HAP-1 (cell line): ENCODE measurements around the gene C14orf93.
"Not testable (repeated sequence)": the region's sequence is repeated elsewhere in the genome, so short reads cannot be mapped to it uniquely, and the experiment has no call there.

ENCODE experiments used
- DNase-seq, 2 experiments: peaks; one replicate each; pipeline ENCODE4 v3.0.0-alpha.2; 2016 to 2020; ENCODE audit warnings: low spot score in 2 of 2
- H3K27me3 ChIP-seq: fragments of 250-450 bp; sonication (Bioruptor Pico); 2 replicates; pipeline ENCODE4 v1.5.1; 2020; ENCODE audit warnings: low read depth, mild to moderate bottlenecking, moderate library complexity
- H3K36me3 ChIP-seq: fragments of 250-450 bp; sonication (Bioruptor Pico); replicated peaks from 2 replicates; pipeline ENCODE4 v1.5.1; 2020; ENCODE audit warnings: mild to moderate bottlenecking
- H3K4me1 ChIP-seq: fragments of 250-450 bp; sonication (Bioruptor Pico); 2 replicates; pipeline ENCODE4 v1.5.1; 2020; ENCODE audit warnings: mild to moderate bottlenecking
- H3K4me3 ChIP-seq: fragments of 250-450 bp; sonication (Bioruptor Pico); 2 replicates; pipeline ENCODE4 v1.5.1; 2020; ENCODE audit warnings: mild to moderate bottlenecking, moderate library complexity
- H3K9me3 ChIP-seq: fragments of 250-450 bp; sonication (Bioruptor Pico); 2 replicates; pipeline ENCODE4 v1.5.1; 2020; ENCODE audit warnings: mild to moderate bottlenecking, moderate library complexity
- in situ Hi-C: fragments of 300-500 bp; cut with MboI; formaldehyde crosslinking; loops from 3 replicates; pipeline ENCODE4 v1.14.3; 2020; ENCODE audit warnings: low sequenced_read_pairs, inconsistent platforms, mixed read lengths

The C14orf93 gene

GRCh38 chr14:22974530-22975313 lies 35.2 kb downstream of the C14orf93 start:
- no peaks in the 10 kb centered on the region for H3K27me3 ChIP-seq
- in situ Hi-C loops: loop anchor here (5.0 kb wide), 1 partner anchor 78 kb away; no protein-coding TSS in a partner anchor
- H3K9me3 ChIP-seq: no peaks in the 10 kb centered on the region
- peaks cover 72% of the 10 kb centered on the region for H3K36me3 ChIP-seq
- H3K4me3 ChIP-seq: no peak overlapping the region
- peak in 1 of 2 experiments; percentile 40 for DNase-seq
- peaks cover 42% of the 10 kb centered on the region for H3K4me1 ChIP-seq

DNA sequence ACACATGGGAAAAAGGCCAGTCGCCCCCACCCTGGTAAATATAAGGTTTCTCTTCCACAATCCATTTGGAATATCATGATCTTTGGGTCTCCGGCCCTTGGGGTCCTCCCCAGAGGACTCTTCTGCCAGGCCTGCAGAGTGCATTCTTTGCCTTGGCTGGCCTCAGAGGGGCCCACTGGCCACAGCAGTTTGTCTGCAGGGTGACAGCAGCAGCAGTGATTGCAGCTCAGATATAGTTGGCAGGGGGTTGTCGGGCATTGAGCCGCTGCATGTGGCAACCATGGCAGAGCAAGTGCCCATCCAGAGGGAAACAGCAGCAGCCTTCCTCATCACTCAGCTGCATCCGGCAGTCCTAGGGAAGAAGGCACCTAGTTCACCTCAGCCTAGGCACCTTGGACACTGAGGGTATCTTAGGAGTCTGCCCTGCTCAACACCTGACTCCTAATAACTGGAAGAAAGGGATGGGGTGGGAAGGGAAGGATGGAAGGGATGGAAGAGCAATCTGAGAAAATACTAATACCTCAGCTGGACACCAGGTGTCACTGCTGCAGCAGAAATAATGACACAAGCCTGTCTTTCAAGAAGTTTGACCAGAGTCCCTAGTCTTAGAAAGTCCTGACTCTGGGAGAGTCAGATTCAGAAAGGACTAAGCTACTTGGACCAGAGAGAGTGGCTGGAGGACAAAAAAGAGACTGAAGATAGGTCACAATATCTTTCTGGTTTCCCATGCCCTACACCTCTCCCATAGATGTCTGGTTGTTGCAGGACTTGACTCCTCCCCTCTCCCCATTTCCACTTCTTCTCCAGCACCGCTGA lies 36.5 kb downstream of the C14orf93 start:
- DNase-seq: peak; percentile 52 to 69
- Histone ChIP-seq H3K36me3 (peaks cover 74% of the 10 kb centered on the region), H3K4me1 (peaks cover 29% of the 10 kb centered on the region), H3K9me3 (no peaks in the 10 kb centered on the region), H3K4me3 (no peak overlapping the region), H3K27me3 (no peaks in the 10 kb centered on the region)
- in situ Hi-C loops: no loop called here

- no peaks in the 10 kb centered on the region for H3K9me3 ChIP-seq
- H3K4me1 ChIP-seq: peaks cover 21% of the 10 kb centered on the region
- peaks cover 69% of the 10 kb centered on the region for H3K36me3 ChIP-seq
- in situ Hi-C loops: no loop called here
- DNase-seq: no peak
- H3K4me3 ChIP-seq: no peak overlapping the region
- H3K27me3 ChIP-seq: no peaks in the 10 kb centered on the region
Measured at GRCh38 chr14:22972313-22972930, 37.5 kb downstream of the C14orf93 start.

GRCh38 chr14:22971152-22971551 lies 38.8 kb downstream of the C14orf93 start:
- Histone ChIP-seq H3K36me3 (peaks cover 57% of the 10 kb centered on the region), H3K9me3 (no peaks in the 10 kb centered on the region), H3K4me3 (no peak overlapping the region), H3K27me3 (no peaks in the 10 kb centered on the region), H3K4me1 (peaks cover 16% of the 10 kb centered on the region)
- in situ Hi-C loops: no loop called here
- DNase-seq: no peak

- Histone ChIP-seq H3K4me1 (peaks cover 10% of the 10 kb centered on the region), H3K27me3 (no peaks in the 10 kb centered on the region), H3K4me3 (no peak overlapping the region), H3K36me3 (peaks cover 16% of the 10 kb centered on the region), H3K9me3 (no peaks in the 10 kb centered on the region)
- in situ Hi-C loops: no loop called here
- peak in 1 of 2 experiments; percentile 1 for DNase-seq
Measured at GRCh38 chr14:22966783-22967269, 43.1 kb downstream of the C14orf93 start.

DNA sequence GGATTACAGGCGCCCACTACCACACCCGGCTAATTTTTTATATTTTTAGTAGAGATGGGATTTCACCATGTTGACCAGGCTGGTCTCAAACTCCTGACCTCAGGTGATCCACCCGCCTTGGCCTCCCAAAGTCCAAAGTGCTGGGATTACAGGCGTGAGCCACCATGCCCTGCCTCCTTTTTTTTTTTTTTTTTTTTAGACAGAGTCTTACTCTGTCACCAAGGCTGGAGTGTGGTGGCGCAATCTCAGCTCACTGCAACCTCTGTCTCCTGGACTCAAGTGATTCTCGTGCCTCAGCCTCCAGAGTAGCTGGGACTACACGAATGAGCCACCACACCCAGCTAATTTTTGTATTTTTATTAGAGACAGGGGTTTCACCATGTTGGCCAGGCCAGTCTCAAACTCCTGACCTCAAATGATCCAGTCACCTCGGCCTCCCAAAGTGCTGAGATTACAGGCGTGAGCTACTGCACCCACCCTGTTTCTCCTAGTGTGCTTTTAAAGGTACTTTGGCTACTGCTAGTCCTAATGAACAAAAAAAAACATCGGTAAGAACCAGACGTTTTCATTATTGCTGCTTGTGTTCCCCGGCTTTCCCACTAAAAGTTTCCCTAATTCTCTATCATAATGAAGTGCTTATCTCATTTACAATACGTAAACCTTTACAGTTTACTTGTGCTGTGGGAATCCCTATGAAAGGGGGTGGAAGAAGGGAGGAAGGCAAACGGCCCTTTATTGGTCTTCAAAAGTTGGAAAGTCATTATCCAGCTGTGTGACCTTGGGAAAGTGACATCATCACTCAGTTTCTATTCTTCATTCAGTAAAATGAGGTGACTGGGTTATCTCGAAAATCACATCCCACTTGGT lies 43.8 kb downstream of the C14orf93 start:
- H3K4me1 ChIP-seq: peaks cover 14% of the 10 kb centered on the region
- H3K36me3 ChIP-seq, H3K9me3 ChIP-seq, in situ Hi-C loops, H3K27me3 ChIP-seq, H3K4me3 ChIP-seq: not testable (repeated sequence)
- peak in 1 of 2 experiments; percentile 18 for DNase-seq

GRCh38 chr14:22962061-22962676 lies 47.8 kb downstream of the C14orf93 start:
- H3K27me3 ChIP-seq: no peaks in the 10 kb centered on the region
- peaks cover 15% of the 10 kb centered on the region for H3K4me1 ChIP-seq
- in situ Hi-C loops: no loop called here
- H3K36me3 ChIP-seq: no peaks in the 10 kb centered on the region
- H3K4me3 ChIP-seq: no peak overlapping the region
- no peaks in the 10 kb centered on the region for H3K9me3 ChIP-seq
- DNase-seq: no peak

DNA sequence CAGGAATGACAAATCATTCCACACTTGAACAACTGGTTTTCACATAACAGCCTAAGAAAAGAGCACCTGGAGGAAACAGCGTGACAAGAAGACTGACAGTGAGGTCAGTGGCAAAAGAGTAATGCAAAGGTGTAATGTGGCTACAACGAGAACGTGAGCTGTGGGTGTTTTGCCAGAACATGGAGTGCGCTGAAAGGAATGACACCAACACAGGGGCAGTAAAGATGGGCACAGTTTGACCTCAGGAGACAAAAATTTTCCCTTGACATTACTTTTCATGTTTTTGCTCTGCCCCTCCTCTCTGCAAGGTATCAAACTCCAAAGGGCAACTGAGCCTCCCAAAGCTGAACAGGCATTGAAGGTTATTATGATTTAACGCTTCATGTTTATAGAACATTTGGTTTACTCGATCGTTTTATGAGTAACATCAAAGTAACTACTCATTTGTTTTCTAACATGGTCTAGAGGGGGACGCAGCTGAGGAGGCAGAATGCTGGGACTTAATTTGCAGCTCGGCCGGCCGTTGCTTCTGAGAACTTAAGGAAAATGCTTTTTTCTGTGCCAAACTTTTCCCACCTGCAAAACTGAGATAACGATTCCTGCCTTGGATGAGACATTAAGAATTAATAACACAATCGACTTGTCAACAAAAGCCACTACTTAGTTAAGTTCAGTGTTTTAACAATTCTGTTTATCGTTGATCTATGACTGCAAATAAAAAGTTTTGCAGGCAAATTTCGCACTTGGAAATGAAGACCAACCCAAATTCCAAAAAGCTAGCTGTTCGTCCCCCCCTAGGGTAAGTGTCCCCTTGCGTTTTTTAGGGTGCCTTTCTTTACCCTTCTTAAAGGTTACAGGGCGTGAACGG lies 54.0 kb downstream of the C14orf93 start:
- Histone ChIP-seq H3K4me3 (peak overlapping the region; percentile 86), H3K36me3 (peaks cover 30% of the 10 kb centered on the region), H3K4me1 (peaks cover 9% of the 10 kb centered on the region), H3K9me3 (no peaks in the 10 kb centered on the region), H3K27me3 (no peaks in the 10 kb centered on the region)
- DNase-seq: no peak
- in situ Hi-C loops: no loop called here

DNA sequence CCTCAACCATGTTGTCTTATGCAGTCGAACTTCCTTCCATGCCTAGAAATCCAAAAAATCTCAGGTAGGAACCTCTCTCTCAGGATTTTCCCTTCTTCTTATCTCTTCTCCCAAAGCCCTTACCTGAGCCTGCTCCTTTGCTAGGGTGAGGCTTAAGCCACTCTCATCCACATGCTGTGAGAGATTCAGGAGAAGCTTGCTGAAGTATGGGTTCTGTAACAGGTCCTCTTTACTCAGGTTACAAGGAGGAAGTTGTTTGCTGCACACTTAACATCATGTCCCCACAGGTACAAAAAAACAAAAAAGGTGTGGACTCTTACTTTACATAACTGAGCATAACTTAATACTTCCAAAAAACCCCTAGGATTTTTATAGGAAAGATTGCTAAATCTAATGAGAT lies 57.5 kb downstream of the C14orf93 start:
- DNase-seq: no peak
- H3K4me1 ChIP-seq: peaks cover 9% of the 10 kb centered on the region
- peaks cover 50% of the 10 kb centered on the region for H3K36me3 ChIP-seq
- no peaks in the 10 kb centered on the region for H3K27me3 ChIP-seq
- H3K4me3 ChIP-seq: no peak overlapping the region
- no peaks in the 10 kb centered on the region for H3K9me3 ChIP-seq
- in situ Hi-C loops: no loop called here

GRCh38 chr14:22951795-22952194 lies 58.1 kb downstream of the C14orf93 start:
- DNase-seq, in situ Hi-C loops: not testable (repeated sequence)

GRCh38 chr14:22945642-22946041 lies 64.3 kb downstream of the C14orf93 start:
- Histone ChIP-seq H3K9me3 (no peaks in the 10 kb centered on the region), H3K4me3 (no peak overlapping the region), H3K36me3 (peaks cover 60% of the 10 kb centered on the region), H3K4me1 (no peaks in the 10 kb centered on the region), H3K27me3 (no peaks in the 10 kb centered on the region)
- DNase-seq: no peak
- in situ Hi-C loops: no loop called here

More at GRCh38 chr14:22951795-22952194, 58.1 kb downstream of the C14orf93 start:
- H3K4me3 ChIP-seq, H3K4me1 ChIP-seq, H3K9me3 ChIP-seq, H3K27me3 ChIP-seq: not testable (repeated sequence)
- peaks cover 56% of the 10 kb centered on the region for H3K36me3 ChIP-seq

GRCh38 chr14:22939684-22940083 lies 70.3 kb downstream of the C14orf93 start:
- no peaks in the 10 kb centered on the region for H3K9me3 ChIP-seq
- peaks cover 6% of the 10 kb centered on the region; the same call in 1 of the 2 replicates for H3K4me1 ChIP-seq
- DNase-seq: no peak
- H3K36me3 ChIP-seq: peaks cover 21% of the 10 kb centered on the region
- H3K4me3 ChIP-seq: no peak overlapping the region
- in situ Hi-C loops: no loop called here
- H3K27me3 ChIP-seq: no peaks in the 10 kb centered on the region
